SK-N-SH treated with all-trans-retinoic acid at 6 μM for 48 hours (cell line): ENCODE measurements around the gene DMRT3.

ENCODE experiments used
- ARNTL ChIP-seq: fragments of 450-650 bp; formaldehyde crosslinking; IDR thresholded peaks from 2 replicates; pipeline ENCODE4 v1.5.0; 2020; ENCODE audit warnings: low read depth, mild to moderate bottlenecking, moderate library complexity, borderline replicate concordance
- ESRRG ChIP-seq: fragments of 250-450 bp; sonication (Bioruptor Pico); IDR thresholded peaks from 2 replicates; pipeline ENCODE4 v1.6.1; 2021; ENCODE audit warnings: mild to moderate bottlenecking
- ISL1 ChIP-seq: fragments of 250-450 bp; sonication (Bioruptor Pico); IDR thresholded peaks from 2 replicates; pipeline ENCODE4 v2.1.2; 2022; ENCODE audit warnings: mild to moderate bottlenecking, moderate library complexity
- PATZ1 ChIP-seq: fragments of 250-450 bp; sonication (Bioruptor Pico); IDR thresholded peaks from 2 replicates; pipeline ENCODE4 v1.8.0; 2020; ENCODE audit warnings: mild to moderate bottlenecking, moderate library complexity, borderline replicate concordance
- RARB ChIP-seq: fragments of 250-450 bp; sonication (Bioruptor Pico); IDR thresholded peaks from 2 replicates; pipeline ENCODE4 v1.8.0; 2021; ENCODE audit warnings: mild to moderate bottlenecking, moderate library complexity
- TSHZ2 ChIP-seq: fragments of 250-450 bp; sonication (Bioruptor Pico); IDR thresholded peaks from 2 replicates; pipeline ENCODE4 v1.5.0; 2020; ENCODE audit warnings: mild to moderate bottlenecking, moderate library complexity
- ZFP3 ChIP-seq: fragments of 250-450 bp; sonication (Bioruptor Pico); IDR thresholded peaks from 2 replicates; pipeline ENCODE4 v1.5.0; 2020; ENCODE audit warnings: mild to moderate bottlenecking, moderate library complexity
- ZNF70 ChIP-seq: fragments of 450-650 bp; formaldehyde crosslinking; IDR thresholded peaks from 2 replicates; pipeline ENCODE4 v1.5.0; 2020; ENCODE audit warnings: mild to moderate bottlenecking, moderate library complexity
- TF ChIP-seq, protein P1 (sequence below): fragments of 250-450 bp; sonication (Bioruptor Pico); IDR thresholded peaks from 2 replicates; pipeline ENCODE4 v1.8.0; 2021; ENCODE audit warnings: low read depth, mild to moderate bottlenecking, moderate library complexity, borderline replicate concordance
- TF ChIP-seq, protein P2 (sequence below): fragments of 250-450 bp; sonication (Bioruptor Pico); IDR thresholded peaks from 2 replicates; pipeline ENCODE4 v1.5.1; 2020; ENCODE audit warnings: low read depth, mild to moderate bottlenecking, moderate library complexity
- TF ChIP-seq, protein P3 (sequence below): fragments of 250-450 bp; sonication (Bioruptor Pico); IDR thresholded peaks from 2 replicates; pipeline ENCODE4 v1.5.1; 2021; ENCODE audit warnings: mild to moderate bottlenecking, moderate library complexity

- TF ChIP-seq ZNF70 (CRISPR knock-in tag) (no peak), TSHZ2 (no peak), ARNTL (CRISPR knock-in tag) (no peak), ISL1 (CRISPR knock-in tag) (no peak), PATZ1 (CRISPR knock-in tag) (no peak), ESRRG (CRISPR knock-in tag) (no peak), ZFP3 (no peak), RARB (CRISPR knock-in tag) (no peak)
- TF ChIP-seq, protein P1, sequence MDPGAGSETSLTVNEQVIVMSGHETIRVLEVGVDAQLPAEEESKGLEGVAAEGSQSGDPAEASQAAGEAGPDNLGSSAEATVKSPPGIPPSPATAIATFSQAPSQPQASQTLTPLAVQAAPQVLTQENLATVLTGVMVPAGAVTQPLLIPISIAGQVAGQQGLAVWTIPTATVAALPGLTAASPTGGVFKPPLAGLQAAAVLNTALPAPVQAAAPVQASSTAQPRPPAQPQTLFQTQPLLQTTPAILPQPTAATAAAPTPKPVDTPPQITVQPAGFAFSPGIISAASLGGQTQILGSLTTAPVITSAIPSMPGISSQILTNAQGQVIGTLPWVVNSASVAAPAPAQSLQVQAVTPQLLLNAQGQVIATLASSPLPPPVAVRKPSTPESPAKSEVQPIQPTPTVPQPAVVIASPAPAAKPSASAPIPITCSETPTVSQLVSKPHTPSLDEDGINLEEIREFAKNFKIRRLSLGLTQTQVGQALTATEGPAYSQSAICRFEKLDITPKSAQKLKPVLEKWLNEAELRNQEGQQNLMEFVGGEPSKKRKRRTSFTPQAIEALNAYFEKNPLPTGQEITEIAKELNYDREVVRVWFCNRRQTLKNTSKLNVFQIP (CRISPR knock-in tag): no peak
- TF ChIP-seq, protein P2, sequence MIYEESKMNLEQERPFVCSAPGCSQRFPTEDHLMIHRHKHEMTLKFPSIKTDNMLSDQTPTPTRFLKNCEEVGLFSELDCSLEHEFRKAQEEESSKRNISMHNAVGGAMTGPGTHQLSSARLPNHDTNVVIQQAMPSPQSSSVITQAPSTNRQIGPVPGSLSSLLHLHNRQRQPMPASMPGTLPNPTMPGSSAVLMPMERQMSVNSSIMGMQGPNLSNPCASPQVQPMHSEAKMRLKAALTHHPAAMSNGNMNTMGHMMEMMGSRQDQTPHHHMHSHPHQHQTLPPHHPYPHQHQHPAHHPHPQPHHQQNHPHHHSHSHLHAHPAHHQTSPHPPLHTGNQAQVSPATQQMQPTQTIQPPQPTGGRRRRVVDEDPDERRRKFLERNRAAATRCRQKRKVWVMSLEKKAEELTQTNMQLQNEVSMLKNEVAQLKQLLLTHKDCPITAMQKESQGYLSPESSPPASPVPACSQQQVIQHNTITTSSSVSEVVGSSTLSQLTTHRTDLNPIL: no peak
- TF ChIP-seq, protein P3, sequence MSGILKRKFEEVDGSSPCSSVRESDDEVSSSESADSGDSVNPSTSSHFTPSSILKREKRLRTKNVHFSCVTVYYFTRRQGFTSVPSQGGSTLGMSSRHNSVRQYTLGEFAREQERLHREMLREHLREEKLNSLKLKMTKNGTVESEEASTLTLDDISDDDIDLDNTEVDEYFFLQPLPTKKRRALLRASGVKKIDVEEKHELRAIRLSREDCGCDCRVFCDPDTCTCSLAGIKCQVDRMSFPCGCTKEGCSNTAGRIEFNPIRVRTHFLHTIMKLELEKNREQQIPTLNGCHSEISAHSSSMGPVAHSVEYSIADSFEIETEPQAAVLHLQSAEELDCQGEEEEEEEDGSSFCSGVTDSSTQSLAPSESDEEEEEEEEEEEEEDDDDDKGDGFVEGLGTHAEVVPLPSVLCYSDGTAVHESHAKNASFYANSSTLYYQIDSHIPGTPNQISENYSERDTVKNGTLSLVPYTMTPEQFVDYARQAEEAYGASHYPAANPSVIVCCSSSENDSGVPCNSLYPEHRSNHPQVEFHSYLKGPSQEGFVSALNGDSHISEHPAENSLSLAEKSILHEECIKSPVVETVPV (CRISPR knock-in tag): no peak
Observed at GRCh38 chr9:962023-962422, 14.4 kb upstream of the DMRT3 start.
